Measurements from ENCODE around the gene RMND1.
"Not testable (repeated sequence)": the region's sequence is repeated elsewhere in the genome, so short reads cannot be mapped to it uniquely, and the experiment has no call there.

The RMND1 gene

DNA sequence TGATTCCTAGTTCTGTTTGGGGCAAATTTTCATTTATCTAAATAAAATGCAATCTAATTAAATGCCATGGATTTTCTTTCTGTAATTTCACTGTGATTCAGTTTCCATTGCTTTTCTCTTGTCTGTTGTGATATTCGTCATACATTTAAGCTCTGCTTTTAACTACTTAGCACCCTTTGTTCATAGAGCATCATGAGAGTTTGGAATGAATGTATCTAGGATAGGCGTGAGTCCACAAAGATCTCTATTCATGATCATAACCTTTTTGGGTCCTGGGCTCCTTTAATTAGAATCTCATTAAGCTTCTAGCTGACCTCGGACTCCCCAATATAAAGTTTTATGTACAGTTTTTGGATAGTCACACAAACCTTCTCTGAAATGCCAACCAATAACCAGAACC lies 93.5 kb downstream of the RMND1 start:
- no peak for DNase-seq (ENCODE audit: extremely low spot score)
- POLR2A ChIA-PET = no interaction called here
- CTCF ChIA-PET = interaction anchor here (0.5 kb wide), 1 partner anchor 30 kb away, joined by 5 read pairs; no protein-coding TSS in a partner anchor
- TF ChIP-seq FOXA1 (IDR thresholded peaks at IDR 0.05) (no peak), FOXK2 (IDR thresholded peaks at IDR 0.05) (no peak), HDGF (IDR thresholded peaks at IDR 0.05; ENCODE audit: borderline replicate concordance) (no peak), ZNF384 (IDR thresholded peaks at IDR 0.05) (no peak), PKNOX1 (IDR thresholded peaks at IDR 0.05) (no peak), CTBP1 (IDR thresholded peaks at IDR 0.05; ENCODE audit: borderline replicate concordance) (no peak), SUZ12 (IDR thresholded peaks at IDR 0.05) (no peak), LEF1 (IDR thresholded peaks at IDR 0.05; ENCODE audit: borderline replicate concordance) (no peak), SP1 (IDR thresholded peaks at IDR 0.05) (no peak), ARNT (IDR thresholded peaks at IDR 0.05) (no peak), ELF4 (IDR thresholded peaks at IDR 0.05) (no peak), BHLHE40 (IDR thresholded peaks at IDR 0.05; ENCODE audit: borderline replicate concordance) (no peak), FOXM1 (IDR thresholded peaks at IDR 0.05; ENCODE audit: borderline replicate concordance) (no peak), TARDBP (IDR thresholded peaks at IDR 0.05) (no peak), NFRKB (IDR thresholded peaks at IDR 0.05) (no peak)

- DNase-seq (ENCODE audit: extremely low spot score) = no peak
- ChIA-PET POLR2A (no interaction called here), CTCF (interaction anchor here (0.5 kb wide), 1 partner anchor 29 kb away, joined by 5 read pairs; no protein-coding TSS in a partner anchor)
- TF ChIP-seq ZNF384 (IDR thresholded peaks at IDR 0.05) (no peak), PKNOX1 (IDR thresholded peaks at IDR 0.05) (no peak), BHLHE40 (IDR thresholded peaks at IDR 0.05; ENCODE audit: borderline replicate concordance) (no peak), TARDBP (IDR thresholded peaks at IDR 0.05) (no peak), FOXA1 (IDR thresholded peaks at IDR 0.05) (no peak; the same call in 1 of the 2 replicates), SUZ12 (IDR thresholded peaks at IDR 0.05) (no peak), L3MBTL2 (conservative IDR thresholded peaks at IDR 0.05) (no peak), FOXM1 (IDR thresholded peaks at IDR 0.05; ENCODE audit: borderline replicate concordance) (no peak), NFRKB (IDR thresholded peaks at IDR 0.05) (no peak), HDGF (IDR thresholded peaks at IDR 0.05; ENCODE audit: borderline replicate concordance) (no peak), CTBP1 (IDR thresholded peaks at IDR 0.05; ENCODE audit: borderline replicate concordance) (no peak), ARNT (IDR thresholded peaks at IDR 0.05) (no peak), LEF1 (IDR thresholded peaks at IDR 0.05; ENCODE audit: borderline replicate concordance) (no peak), SP1 (IDR thresholded peaks at IDR 0.05) (no peak), FOXK2 (IDR thresholded peaks at IDR 0.05) (no peak), ELF4 (IDR thresholded peaks at IDR 0.05) (no peak)
Measured at GRCh38 chr6:151357758-151358436, 94.0 kb downstream of the RMND1 start.

DNA sequence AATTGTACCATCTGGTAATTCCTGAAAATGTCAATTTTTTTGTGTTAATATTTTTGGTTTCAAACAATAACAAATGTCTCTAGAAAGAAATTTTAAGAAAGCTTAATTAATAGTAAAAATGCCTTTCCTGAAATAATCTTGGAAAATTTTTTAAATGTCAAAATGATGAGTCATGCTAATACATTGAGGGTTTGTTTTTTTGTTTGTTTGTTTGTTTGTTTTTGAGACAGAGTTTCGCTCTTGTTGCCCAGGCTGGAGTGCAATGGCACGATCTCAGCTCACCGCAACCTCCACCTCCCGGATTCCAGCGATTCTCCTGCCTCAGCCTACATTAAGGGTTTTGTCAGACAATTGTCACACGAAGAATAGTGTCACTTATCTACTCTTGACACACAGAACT lies 94.9 kb downstream of the RMND1 start:
- DNase-seq (ENCODE audit: extremely low spot score); POLR2A ChIA-PET: not testable (repeated sequence)
- CTCF ChIA-PET = interaction anchor here (0.9 to 1.0 kb wide), 2 partner anchors 14 to 1276 kb away, joined by 3 read pairs; no protein-coding TSS in a partner anchor
